Activated CD8-positive, alpha-beta memory T cell treated with anti-CD3 and anti-CD28 coated beads, Interleukin-2, amount 50 U/mL, for 24 hours (primary cell): Measurements from ENCODE around the gene LRCH1.
"Not testable (repeated sequence)": the region's sequence is repeated elsewhere in the genome, so short reads cannot be mapped to it uniquely, and the experiment has no call there.

Experiments
- DNase-seq: peaks from one replicate; pipeline ENCODE4 v3.0.0-alpha.2; 2020; ENCODE audit errors: extremely low read depth

The LRCH1 gene

DNA sequence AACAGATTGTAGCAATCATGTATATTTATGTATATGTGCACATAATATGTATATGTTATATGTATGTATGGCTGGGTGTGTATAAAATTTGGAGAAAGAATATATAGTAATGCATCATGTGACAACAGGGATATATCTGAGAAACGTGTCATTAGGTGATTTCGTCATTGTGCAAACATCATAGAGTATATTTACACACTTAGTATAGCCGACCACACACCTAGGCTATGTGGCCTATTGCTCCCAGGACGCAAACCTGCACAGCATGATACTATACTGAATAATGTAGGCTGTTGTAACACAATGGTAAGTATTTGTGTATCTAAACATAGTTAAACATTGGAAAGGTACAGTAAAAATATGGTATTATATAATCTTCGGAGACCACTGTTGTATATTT is 200.2 kb downstream of the LRCH1 start:
- no peak for DNase-seq

DNA sequence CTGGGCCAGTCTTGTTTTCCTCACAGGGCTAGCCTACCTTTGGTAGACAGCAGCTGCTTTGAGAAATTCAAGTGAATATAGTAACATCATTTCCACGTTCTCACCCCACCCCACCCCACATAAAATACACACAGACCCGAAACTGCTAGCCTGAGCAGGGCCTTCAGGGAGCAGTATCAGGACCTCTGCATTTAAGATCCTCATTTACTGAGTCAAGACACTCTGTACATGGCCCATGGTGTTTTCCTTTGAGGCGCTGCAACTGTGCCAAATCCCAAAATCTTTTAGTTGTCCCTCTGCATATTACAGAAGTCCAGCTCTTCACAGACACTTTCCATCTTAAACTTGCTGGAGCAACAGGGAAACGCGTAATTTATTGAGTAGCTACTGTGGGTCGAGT is 200.9 kb downstream of the LRCH1 start:
- DNase-seq, result no peak

DNA sequence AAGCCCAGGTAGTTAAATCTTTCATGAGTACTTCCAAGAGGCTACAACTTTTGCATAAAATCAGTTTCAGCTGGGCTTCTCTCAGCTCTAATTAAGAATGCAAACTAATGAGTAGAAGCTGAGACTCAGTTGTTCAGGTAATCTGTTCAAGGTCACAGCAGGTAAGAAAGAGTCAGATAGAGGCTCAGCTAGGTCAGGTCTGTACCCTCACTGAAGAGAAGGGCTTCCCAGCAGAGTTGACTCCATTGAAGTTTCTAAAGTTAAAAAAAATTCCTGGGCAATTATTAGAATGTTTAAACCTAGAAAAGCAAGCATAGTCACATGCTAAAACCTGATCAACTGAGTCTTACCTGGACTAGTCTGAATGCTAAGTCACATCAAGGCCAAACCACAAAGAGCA is 201.8 kb downstream of the LRCH1 start:
- no peak for DNase-seq

DNA sequence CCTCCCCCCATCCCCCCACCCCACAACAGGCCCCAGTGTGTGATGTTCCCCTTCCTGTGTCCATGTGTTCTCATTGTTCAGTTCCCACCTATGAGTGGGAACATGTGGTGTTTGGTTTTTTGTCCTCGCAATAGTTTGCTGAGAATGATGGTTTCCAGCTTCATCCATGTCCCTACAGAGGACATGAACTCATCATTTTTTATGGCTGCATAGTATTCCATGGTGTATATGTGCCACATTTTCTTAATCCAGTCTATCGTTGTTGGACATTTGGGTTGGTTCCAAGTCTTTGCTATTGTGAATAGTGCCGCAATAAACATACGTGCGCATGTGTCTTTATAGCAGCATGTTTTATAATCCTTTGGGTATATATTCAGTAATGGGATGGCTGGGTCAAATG is 202.5 kb downstream of the LRCH1 start:
- DNase-seq, result not testable (repeated sequence)

DNA sequence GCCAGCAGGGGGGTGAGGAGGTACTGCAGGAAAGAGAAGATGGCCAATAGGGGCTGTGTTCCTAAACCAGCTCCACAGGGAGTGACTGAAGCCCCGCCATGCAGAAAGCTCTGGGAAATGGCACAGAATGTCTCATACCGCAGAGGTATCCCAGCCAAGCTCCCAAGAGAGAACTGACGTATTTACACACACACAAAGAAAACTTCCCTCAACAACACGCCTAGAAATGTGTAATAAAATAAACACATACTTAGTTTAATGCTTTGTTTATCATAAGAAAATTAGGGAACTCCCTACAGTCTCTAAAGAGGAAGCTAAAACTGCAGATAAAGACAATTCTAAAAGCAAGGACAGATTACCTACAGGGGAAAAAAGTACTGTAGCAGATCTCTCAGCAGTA is 204.0 kb downstream of the LRCH1 start:
- no peak for DNase-seq

DNA sequence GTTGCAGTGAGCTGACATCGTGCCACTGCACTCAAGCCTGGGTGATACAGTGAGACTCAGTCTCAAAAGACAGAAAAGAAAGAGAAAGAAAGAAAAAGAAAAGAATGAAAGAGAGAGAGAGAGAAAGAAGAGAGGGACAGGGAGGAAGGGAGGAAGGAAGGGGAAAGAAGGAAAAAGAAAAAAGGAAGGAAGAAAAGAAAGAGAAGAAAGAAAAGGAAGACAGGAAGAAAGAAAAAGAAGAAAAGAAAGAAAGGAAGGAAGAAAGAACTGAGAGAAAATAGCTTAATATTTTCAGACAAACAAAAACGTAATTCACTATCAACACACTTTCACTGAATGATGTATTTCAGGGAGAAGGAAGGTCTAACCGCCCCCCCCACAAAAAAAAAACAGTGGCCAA is 204.7 kb downstream of the LRCH1 start:
- DNase-seq, result no peak

DNA sequence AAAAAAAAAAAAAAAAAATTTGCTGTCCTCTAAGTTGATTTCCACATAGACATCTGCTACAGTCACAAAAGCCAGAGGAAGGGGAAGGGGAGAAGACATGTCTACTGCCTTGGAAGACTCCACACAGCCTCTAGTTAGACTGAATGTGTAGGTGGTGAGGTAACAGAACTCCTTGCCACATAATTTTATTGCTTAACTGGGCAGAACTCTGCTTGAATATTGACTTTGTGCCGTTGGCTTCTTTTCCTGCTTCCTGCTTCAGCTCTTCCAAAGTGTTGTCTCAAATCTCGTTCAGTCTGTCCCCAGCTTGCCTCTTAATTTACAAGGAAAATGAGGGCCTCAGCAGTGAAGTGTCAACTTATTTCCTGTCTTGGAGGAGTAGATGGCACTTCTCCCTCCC is 206.9 kb downstream of the LRCH1 start:
- no peak for DNase-seq

DNA sequence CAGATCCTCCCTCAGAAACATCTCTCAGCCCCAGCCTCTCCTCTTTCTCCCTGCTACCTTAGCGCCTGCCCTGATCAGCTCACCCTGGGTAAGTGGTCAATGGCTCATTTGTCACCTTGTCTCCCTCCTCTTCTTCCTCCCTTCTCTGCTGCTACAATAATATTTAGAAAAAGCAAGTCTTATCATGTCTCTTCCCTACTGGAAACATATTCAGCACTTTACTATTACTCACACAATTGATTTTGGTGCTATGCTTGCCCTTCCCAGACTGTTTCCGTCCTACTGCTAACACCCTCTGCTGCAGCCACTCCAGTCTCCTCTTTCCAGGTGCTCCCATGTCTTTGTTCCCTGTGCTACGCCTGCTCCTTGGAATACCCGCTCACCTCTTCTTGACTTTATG is 208.2 kb downstream of the LRCH1 start:
- DNase-seq, result no peak

DNA sequence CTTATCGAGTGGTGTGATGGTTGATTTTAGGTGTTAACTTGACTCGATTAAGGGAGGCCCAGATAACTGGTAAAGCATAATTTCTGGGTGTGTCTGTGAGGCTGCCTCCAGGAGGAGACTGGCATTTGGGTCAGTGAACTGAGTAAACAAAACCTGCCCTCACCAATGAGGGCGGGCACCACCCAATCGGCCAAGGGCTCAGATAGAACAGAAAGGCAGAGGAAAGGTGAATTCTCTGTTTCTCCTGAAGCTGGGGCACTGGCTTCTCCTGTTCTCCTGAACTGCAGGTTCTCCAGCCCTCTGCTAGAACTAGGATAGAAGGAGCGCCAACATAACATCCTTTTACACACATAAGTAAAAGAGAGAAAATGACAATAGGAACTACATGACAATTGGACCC is 208.9 kb downstream of the LRCH1 start:
- no peak for DNase-seq

DNA sequence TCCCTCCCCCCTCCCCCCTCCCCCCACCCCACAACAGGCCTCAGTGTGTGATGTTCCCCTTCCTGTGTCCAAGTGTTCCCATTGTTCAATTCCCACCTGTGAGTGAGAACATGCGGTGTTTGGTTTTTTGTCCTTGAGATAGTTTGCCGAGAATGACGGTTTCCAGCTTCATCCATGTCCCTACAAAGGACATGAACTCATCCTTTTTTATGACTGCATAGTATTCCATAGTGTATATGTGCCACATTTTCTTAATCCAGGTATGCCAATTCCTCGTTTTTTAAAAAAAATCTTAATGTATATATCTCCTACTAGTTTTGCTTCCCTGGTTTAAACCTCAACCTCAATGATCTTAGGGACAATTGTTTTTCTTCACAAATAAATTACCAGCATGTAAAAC is 217.0 kb downstream of the LRCH1 start:
- DNase-seq, result not testable (repeated sequence)

DNA sequence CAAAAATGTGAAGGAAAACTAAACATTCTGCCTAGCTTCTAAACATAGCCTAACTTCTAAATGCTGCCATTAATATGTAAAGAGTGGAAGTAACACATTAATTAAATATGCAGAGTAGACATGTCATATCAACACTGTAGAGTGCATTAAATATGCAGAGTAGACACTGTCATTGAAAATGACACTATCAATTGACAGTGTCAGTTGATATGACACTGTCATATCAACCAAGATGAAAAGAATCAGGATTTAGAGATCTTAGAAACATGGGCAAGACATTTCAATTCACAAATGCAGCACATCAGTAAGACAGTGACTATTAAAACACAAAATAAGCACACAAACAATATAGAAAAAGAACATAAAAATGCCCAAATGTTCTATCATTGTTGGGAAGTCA is 218.7 kb downstream of the LRCH1 start:
- DNase-seq, result no peak

DNA sequence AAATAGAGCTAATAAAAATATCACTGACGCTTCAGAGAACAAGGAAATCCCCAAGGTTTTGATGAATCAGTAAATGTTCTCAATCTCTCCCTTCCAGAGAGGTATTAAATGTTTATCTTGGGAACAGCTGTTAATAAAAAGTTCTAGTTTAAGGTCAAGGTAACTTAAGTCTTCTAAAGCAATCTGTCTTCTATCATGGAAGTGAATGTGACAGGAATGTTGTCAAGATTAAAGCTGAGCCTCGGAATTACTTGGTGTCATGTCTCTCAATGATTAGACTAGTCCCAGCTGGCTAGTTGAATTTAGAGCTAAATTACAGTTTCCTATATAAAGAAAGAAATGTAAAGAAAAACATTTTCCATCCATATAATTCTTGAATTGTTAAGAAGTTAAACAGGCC is 220.6 kb downstream of the LRCH1 start:
- no peak for DNase-seq

DNA sequence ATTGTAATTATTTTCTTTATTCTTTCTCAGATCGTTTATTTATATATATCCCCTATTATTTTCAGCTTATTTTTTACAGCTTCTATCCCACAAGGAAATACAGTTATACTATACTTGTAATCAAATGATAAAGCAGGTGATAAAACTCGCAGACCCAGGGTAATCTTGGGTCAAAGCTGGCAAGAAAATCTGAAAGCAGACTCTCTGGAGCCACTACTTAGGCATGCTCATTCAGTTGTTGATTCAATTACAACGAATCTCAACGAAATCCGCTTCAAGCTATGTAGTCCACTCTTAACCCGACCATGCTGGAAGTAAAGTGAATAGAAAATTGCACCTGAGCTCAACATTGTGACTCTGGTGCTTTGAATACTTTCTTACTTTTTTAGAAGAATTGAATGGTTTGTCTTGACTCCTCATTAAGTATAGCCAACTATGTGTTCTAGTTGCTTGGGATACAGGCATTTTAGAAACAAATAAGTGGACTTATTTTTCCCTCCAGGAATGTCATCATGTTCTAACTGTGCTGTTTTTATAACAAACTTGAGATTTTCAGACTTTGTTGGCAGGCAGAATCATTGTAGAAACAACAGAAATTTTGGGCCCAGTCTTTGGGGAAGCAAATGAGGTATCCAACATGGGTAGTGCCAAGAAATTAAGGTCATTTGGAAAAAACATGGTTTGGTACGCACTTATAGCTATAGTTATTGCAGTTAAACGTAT is 222.6 kb downstream of the LRCH1 start:
- no peak for DNase-seq

DNA sequence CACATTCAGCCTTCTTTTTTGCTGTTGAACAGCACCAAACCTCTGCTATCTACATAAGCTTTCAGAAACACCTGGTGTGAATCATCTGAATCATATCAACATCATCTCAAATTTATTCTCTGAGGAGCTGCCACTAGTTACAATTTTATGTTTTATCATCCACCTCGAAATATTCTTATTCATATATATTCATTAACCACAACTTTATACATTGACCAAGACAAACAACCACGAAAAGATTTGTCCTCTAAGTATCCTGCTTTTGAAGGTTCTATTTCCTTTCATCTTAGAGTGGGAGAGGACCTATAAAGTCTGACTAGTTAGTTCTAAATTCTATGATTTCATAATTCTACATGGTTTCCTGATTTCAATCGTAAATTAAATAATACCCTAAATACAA is 225.1 kb downstream of the LRCH1 start:
- no peak for DNase-seq

DNA sequence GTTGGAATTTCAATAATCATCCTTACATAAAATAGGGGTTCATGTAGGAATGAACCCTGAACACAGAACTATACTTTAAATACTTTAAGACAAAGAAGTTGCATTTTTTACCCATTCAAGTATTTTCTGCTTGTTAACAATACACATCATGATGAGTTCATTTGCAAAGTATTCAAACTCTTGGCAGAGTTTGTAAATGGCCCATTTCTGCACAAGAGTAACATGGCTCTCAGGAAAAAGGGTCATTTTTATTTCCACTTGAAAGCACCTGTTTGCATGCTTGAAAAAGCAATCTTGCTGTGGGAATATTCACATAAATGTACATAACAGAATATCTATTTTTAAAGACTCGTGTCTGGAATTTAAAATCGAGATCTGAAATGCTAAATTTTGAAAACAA is 225.9 kb downstream of the LRCH1 start:
- no peak for DNase-seq

DNA sequence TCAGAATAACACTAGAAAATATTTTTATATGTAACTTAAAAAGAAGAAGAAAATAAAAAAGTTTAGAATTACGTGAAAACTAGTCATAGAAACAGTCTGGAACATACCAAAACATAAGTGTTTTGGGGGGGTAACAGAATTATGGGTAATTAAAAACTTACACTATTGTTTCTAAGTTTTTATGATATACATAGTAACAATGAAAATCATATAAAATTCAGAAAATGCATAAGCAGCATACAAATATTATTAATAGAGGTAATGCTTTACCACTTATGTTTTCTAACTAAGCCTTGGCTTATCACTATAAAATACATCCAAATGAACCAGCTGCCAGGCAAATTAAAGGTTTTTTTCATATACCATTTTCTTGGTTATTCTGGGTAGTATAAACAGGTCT is 229.1 kb downstream of the LRCH1 start:
- DNase-seq, result no peak

DNA sequence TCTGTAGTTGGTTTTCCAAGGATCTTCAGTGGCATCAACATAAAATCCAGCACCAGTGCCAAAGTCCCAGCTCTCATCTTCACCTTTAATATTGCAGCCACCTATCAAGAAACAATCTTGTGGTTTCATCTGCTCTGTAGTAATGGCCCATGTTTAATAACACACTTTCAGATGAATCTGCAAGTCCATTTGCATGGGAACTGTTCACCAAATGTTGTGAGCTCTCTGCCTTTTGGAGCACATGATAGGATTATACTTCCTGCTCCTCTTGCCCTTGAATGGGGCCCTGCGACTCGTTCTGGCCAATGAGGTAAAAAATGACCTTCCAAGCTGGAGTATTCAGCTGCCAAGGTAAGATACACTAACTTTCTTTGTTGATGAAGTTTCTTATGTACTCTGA is 229.7 kb downstream of the LRCH1 start:
- no peak for DNase-seq

DNA sequence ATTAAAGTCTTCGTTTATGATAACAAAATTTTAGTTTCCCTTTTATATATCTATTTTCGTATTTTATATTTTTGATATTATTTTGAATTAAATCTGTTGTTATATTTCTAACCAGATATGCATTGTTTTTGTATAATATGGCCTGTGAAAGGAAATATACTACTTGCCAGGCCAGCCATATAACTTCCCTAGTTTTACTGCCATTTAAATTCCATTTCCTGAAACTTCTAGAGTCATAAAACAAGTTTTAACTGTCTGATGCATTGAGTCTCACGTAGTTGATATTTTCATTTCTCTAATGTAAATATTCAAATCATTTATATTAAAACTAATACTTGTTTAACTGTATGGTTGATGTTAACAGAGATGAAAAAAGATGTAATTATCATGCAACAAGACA is 230.5 kb downstream of the LRCH1 start:
- no peak for DNase-seq

DNA sequence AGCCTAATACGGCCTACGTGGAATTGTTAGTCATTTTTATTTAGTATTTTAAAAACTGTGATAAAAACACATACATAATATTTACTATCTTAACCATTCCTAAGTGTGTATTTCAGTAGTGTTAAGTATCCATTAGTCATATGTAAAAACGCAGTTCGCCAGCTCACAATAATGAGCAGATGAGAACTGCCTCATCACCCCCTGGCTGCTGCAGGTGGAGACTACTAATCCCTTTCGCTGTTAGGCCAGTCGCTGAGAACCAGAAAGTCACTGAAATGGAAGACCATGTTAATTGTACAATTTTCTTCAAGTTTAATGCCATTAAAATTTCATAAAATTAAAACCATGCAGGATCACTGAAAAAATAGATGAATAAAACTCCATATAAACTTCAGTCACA is 242.4 kb downstream of the LRCH1 start:
- DNase-seq, result no peak

DNA sequence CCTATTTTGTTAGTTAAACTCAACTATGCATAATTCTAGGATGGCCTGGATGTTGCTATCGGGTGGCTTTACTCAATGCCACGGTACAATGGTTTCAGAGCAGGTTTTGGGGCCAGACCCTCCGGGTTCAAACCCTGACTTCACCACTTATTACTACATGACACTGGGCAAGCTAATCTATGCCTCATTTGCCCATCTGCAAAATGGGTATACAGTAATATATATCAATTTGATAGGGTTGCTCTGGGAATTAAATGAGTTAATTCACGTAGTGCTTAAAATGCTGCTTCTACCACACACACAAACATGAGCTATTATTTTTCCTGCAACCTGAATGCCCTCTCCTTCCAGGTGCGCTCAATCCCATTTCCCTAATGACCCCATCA is 243.2 kb downstream of the LRCH1 start:
- no peak for DNase-seq

DNA sequence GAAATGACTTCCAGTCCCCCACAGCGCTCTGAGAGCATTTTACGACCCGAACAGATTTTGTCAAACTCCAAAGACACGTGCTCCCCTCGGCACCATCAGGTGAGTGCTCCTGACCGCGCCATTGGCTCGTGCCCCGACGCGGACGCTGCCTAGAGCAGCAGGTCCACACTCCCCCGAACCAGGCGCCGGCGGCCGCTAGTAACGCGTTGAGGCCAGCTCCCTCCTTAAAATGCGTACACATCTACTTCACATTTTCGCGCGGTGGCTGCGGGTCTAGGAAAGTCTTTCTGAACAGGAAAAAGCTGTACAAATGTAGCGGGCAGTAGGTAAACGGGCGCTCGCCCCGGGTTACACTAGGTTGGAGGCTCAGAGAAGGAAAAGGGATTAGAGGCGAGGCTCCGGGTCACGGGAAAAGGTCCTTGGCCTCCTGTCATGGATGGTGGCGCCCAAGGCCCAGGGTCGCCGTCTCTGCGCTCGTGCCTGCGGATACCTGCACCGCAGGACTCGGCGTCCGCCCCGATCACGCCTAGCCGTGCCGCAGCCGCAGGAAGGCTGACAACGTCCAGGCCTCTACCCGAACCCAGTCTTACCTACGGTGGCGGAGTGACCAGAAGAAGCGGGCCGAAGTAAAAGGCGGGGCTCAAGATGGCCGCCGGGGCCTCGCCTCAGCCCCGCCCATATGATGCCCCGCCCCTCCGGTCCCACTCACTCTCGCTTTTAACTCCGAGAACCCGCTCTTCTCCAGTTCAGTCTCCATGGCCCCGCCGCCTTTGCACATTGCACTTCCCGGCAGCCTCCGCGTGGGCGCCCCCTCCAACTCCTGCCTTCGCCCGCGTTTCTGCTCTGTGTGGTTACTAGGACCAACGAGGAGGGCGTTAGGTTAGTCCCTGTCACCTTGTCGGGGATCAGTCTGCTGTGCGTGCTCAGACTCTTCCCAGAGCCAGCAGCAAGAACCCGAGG is 243.8 kb downstream of the LRCH1 start, which contains the start of gene ESD:
Gene ESD, minus strand, starts transcription at position 647 of the 960 bp plus-strand sequence. CDS start 5,748 bp downstream, outside the sequence.
- DNase-seq, result peak; percentile 78

DNA sequence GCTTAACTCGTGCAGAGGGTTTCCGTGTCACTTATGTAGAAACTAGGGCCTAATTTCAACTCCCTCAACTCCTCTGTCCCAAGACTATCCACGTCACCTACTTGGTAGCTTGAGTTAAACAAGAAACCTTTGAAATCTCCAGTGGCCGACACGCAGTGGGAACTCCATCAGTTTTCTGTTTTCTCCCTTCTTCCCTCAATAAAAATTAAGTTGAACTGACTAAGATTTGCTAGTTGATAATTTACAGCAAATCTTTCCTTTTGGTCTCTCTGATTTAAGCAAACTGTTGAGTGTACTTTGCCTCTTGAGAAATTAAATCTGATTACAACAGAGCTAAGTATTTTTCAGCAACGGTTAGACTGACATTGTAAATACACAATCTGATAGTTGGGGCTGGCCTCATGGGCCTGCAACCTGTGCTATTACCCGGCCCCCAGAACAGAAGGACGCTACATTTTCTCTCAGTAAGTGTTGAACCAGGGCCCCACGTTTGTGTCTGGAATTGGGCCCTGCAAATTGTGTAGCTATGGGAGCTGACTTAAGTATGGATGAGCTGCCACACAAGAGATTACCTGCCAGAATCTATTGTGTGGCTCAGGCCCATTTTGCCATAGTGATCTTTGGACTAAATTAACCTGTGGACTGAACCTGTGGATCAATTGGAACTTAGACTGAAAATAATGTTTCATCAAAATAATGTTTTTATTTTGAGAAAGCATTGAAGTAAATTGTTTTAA is 244.7 kb downstream of the LRCH1 start:
- DNase-seq, result no peak
